Muscle of arm (tissue), 12 donors: Measurements from ENCODE around the gene THAP10. TPM values are rescaled to one million over a fixed set of nuclear protein-coding genes. Genes with fewer than 3 reads are reported as not detected.
A peak's percentile ranks its signal among the peaks of the same experiment; 100 is the strongest.

Experiments
- DNase-seq: peaks from one replicate; pipeline ENCODE4 v3.0.0-alpha.2; 2013
- polyA plus RNA-seq, 12 donors: library from polyadenylated mRNA; unstranded; fragments of 120-200 nt; gene quantifications; one replicate each; pipeline ENCODE4 v1.2.1, GENCODE V29; 2013; ENCODE audit not compliant: insufficient read length in 12 of 12

Gene THAP10
- polyA plus RNA-seq, 12 donors = 2.3 to 5.5 (median 3.1) TPM; not detected in 2

- DNase-seq = no peak
These were observed 36.5 kb downstream of the THAP10 start for GRCh38 chr15:70855764-70856163.

GRCh38 chr15:70854666-70854976 lies 37.6 kb downstream of the THAP10 start:
- no peak for DNase-seq

GRCh38 chr15:70853973-70854665 lies 38.1 kb downstream of the THAP10 start, which contains the start of gene LARP6:
Gene LARP6 (minus strand): TSS chr15:70854157. CDS start chr15:70854088, 69 bp downstream.
- peak; percentile 63 for DNase-seq

DNA sequence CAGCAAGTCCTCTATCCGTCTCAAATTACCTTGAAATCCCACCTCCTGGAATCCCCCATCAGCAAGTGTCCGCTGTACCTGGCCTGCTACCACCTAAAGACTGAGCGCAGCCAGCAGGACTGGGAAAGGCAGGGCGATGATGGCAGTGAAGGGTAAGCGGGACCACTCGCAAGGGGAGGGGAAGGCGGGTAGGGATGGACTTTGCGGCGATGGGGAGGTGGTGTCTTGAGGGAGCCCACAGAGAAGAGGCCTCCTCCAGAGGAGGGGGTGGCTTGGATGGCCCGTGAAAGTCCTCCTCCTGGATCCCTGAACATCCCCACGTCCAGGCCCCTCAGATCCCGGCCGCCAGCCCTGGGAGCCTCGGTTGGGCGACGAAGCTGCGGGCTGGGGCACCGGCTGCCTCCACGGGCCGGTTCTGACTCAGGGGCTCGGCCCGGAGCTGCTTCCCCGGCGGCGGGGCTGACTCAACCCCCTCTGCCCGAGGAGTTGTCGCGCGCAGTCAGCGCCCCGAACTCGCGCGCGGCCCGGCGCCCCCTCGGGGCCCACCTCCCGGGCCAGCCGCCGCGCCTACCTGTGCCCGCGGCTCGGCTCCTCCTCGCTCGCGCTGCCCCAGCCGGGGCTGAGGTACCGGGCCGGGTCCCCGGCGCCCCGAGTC lies 38.8 kb downstream of the THAP10 start:
- DNase-seq = peak; percentile 57

DNA sequence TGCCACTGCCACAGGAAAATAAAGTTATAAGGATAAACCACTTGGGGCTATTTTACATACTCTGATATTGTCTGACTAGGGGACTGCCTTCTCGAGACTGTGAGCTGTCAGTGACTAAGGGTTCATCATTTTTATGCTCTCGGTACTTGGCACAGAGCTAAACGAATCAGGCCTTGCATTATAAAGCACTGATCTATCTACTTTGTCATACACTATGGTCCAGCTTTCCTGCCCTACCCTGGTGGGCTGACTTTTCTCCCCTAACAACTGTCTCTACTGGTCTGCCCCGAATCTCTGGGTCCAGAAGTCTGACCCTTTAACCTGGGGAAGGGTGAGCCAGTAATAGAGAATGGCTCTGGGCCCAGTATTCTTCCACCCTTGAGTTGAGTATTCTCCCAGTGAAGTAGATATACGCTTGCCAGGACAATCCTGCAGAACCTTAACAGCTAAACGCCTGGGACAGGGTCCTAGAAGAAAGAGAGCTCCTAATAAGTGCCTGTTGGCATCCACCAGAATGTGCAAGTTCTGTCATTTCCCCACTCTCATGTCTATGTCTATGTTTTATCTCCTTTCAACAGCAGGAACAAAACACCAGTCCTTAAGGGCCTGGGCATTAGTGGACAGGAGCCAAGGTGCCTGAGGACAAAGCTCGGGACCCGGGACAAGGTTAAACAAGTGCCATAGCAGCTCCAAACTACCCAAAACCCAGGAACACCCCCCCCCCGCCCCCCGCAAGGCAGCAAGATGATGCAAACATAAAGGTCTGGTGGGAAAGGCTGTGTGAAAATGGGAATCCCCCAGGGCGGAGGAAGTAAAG lies 39.5 kb downstream of the THAP10 start:
- DNase-seq = no peak

DNA sequence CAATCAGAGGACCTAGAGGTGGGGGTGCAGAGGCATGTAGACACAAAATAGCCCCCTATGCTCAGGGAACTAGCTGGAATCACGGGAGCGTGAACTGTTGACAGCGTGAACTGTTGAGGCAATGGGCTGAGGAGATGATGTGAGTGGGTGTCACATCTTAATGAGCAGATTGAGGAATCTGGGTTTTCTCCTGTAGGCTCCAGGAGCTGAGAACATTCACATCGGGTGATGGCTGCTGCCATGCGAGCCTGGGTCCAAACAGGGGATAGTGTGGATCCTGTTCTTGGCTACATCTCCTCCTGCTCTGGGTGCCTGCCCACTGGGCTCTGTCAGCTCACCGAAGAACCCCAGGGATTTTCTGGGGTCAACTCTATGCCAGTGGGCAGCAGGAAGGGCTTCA lies 40.3 kb downstream of the THAP10 start:
- DNase-seq = no peak

DNA sequence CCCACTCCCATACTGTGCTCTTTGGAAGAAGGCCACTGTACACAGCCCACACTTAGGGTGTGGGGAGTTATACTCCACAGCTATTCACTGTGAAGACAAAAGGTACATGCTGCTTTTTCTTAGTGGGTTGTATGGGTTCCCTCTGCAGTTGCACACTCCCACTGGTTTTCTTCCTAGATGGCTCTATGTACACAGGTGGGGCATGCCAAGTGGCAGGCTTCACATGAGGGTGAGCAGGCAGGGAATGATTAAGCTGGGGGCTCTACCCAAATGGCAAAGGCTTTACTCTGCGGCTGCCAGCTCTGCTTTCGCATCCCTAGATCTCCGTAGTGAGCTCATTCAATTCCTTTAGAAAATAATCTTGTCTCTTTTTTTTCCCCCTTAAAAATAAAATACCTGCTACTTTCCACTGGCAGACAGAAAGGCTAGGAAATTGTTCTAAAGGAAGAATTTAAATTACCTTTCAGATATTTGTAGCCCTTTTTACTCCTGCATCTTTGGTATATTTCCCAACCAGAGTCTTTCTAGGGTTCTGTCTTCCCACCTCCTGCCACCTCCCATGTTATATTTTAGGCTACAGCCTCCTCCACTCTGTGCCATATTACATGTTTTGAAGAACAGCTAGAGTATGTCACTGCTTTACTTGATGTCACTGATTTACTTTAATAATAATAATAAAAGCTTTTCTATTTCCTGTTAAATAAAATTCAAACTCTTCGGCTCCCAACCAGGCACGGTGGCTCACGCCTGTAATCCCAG lies 46.5 kb downstream of the THAP10 start:
- no peak for DNase-seq

- DNase-seq = no peak
These were observed 54.8 kb downstream of the THAP10 start for GRCh38 chr15:70837476-70837875.

DNA sequence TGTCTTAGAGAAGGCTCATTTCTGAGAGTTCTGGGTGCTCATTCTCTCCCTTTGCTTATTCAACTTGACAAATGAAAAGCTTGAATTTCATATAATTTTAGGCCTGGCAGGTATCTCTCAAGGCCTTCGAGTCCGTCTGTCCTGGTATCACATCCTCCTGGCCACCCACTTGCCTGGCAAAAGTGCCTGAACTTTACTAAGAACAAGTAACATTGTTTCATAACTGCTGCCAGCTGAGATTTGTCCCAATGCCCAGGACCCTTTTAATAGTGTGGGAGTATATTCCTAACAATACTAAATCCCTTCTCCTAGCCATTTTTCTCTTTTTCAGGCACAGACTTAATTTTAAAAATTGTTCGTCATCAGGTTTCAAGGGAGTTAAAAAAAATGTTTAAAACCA lies 56.4 kb downstream of the THAP10 start:
- no peak for DNase-seq

- no peak for DNase-seq
These were observed 56.8 kb downstream of the THAP10 start for GRCh38 chr15:70835415-70835814.

- DNase-seq = no peak
These were observed 57.2 kb downstream of the THAP10 start for GRCh38 chr15:70834999-70835398.

DNA sequence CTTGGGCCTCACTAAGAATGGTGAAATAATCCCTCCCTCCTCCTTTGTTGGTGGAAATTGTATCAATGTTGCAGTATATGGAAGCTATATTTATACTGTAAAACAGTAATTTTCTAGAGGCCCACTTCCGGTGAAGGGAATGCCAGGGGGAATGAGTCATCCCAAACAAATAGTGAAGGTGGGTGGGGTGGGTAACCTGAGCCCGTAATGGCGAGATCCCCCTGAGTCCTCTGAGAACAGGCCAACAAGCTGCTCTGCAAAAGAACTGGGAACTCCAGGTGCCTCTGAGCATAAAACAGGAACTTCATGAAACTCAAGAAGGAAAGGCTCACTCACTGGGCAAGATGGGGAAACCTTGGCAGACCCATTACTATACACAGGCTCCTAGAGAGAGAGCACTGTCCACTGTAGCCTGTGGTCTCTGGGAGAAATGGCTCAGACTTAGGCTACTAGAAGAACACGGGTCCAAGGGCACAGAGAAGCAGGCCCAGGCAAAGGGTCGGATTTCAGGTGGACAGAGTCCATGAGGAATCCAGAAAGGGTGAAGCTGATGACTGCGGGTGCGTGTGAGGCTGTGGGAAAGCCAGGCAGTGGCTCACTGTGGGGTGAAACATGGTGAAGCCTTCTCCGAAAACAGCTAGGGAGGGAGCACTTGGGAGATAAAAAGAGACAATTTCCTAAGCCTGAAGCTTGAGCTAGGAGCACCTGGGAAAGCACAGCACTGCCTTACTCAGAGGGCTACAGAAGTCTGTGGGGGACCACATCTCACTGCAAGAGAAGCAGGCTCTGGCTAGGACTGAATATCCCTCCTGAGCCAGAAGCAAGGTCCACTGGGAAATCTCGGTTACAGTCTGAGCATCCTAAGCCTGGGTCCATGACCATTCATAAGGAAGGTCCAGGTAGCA lies 58.1 kb downstream of the THAP10 start:
- peak; percentile 74 for DNase-seq

DNA sequence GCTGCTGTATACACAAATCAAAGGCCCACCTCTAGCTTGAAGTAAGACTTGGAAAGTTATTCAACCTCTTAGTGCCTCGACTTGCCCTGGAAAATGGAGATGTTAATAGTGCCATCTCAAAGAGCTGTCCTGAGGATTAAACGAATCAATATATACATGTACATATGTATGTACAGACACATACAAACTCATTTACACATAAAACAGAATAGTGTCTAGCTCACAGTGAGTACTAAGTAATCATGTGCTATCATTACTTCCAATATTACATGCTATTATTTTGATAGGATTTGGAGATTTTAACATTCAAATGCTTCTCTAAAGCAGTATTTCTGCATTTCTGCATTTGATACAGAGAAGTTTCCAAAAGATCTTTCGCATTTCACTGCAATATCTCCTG lies 58.8 kb downstream of the THAP10 start:
- no peak for DNase-seq

GRCh38 chr15:70832176-70832575 lies 60.1 kb downstream of the THAP10 start:
- no peak for DNase-seq

Other genes starting within 250 kb of the THAP10 start
- gene UACA, start 128.9 kb downstream of the THAP10 start, polyA plus RNA-seq = 100 to 1,000 TPM in 11 of 12 donors, not detected in 1; 115 to 219 (median 154) TPM
- gene LARP6, start 38.3 kb downstream of the THAP10 start, polyA plus RNA-seq = 10 to 100 TPM in 9 of 12 donors, 1 to 10 TPM in 2, not detected in 1; 9.1 to 21.1 (median 13.6) TPM
- gene LRRC49, start 393 bp upstream of the THAP10 start, polyA plus RNA-seq = 10 to 100 TPM in 2 of 12 donors, 1 to 10 TPM in 8, not detected in 2; 4.9 to 10.5 (median 7.0) TPM
- gene THSD4, start 223.0 kb upstream of the THAP10 start, polyA plus RNA-seq = 10 to 100 TPM in 11 of 12 donors, not detected in 1; 18.2 to 45.9 (median 26.2) TPM